ENCODE results near the gene RUBCNL.
"Not testable (repeated sequence)": the region's sequence is repeated elsewhere in the genome, so short reads cannot be mapped to it uniquely, and the experiment has no call there.

The RUBCNL gene

GRCh38 chr13:46372938-46373337, 14.1 kb downstream of the RUBCNL start:
- DNase-seq: not testable (repeated sequence)

GRCh38 chr13:46372071-46372470, 15.0 kb downstream of the RUBCNL start:
- no peak for DNase-seq

GRCh38 chr13:46369506-46370277, 17.4 kb downstream of the RUBCNL start:
- no peak for DNase-seq

GRCh38 chr13:46367617-46368327, 19.3 kb downstream of the RUBCNL start:
- no peak for DNase-seq

GRCh38 chr13:46361276-46361934, 25.6 kb downstream of the RUBCNL start:
- DNase-seq: no peak

- DNase-seq: no peak
These were observed 26.4 kb downstream of the RUBCNL start for GRCh38 chr13:46360604-46361003.

GRCh38 chr13:46359714-46360113, 27.3 kb downstream of the RUBCNL start:
- no peak for DNase-seq

GRCh38 chr13:46355901-46356590, 31.0 kb downstream of the RUBCNL start:
- no peak for DNase-seq

GRCh38 chr13:46355088-46355468, 32.0 kb downstream of the RUBCNL start:
- no peak for DNase-seq

GRCh38 chr13:46354156-46355087, 32.6 kb downstream of the RUBCNL start:
- no peak for DNase-seq

GRCh38 chr13:46352805-46353204, 34.2 kb downstream of the RUBCNL start:
- DNase-seq: no peak

GRCh38 chr13:46350003-46350402, 37.0 kb downstream of the RUBCNL start:
- DNase-seq: no peak

- no peak for DNase-seq
These were observed 38.1 kb downstream of the RUBCNL start for GRCh38 chr13:46348961-46349360.

GRCh38 chr13:46347277-46347676, 39.8 kb downstream of the RUBCNL start:
- DNase-seq: no peak

GRCh38 chr13:46345866-46346265, 41.2 kb downstream of the RUBCNL start:
- no peak for DNase-seq

- no peak for DNase-seq
These were observed 41.7 kb downstream of the RUBCNL start for GRCh38 chr13:46345398-46345797.

GRCh38 chr13:46343279-46343994, 43.6 kb downstream of the RUBCNL start:
- no peak for DNase-seq

- no peak for DNase-seq
These were observed 44.5 kb downstream of the RUBCNL start for GRCh38 chr13:46342538-46342937.

GRCh38 chr13:46341112-46341711, 45.8 kb downstream of the RUBCNL start:
- DNase-seq: no peak

- DNase-seq: no peak
These were observed 46.4 kb downstream of the RUBCNL start for GRCh38 chr13:46340631-46341111.

GRCh38 chr13:46340011-46340410, 47.0 kb downstream of the RUBCNL start:
- DNase-seq: no peak

All from stimulated activated CD4-positive, alpha-beta T cell treated with anti-CD3 and anti-CD28 coated beads, Interleukin-4, amount 100 ng/mL, for 4 hours (primary cell).